HEK293T (cell line): ENCODE results near the gene RGS7.

ENCODE experiments used
- ELF4 ChIP-seq: fragments of 450-650 bp; IDR thresholded peaks from 2 replicates; pipeline ENCODE4 v1.6.1; 2017; ENCODE audit warnings: antibody characterized with exemption
- FOXM1 ChIP-seq: fragments of 450-650 bp; IDR thresholded peaks from 2 replicates; pipeline ENCODE4 v1.6.1; 2017; ENCODE audit warnings: mild to moderate bottlenecking, borderline replicate concordance
- TARDBP ChIP-seq: fragments of 450-650 bp; IDR thresholded peaks from 2 replicates; pipeline ENCODE4 v1.6.1; 2016

DNA sequence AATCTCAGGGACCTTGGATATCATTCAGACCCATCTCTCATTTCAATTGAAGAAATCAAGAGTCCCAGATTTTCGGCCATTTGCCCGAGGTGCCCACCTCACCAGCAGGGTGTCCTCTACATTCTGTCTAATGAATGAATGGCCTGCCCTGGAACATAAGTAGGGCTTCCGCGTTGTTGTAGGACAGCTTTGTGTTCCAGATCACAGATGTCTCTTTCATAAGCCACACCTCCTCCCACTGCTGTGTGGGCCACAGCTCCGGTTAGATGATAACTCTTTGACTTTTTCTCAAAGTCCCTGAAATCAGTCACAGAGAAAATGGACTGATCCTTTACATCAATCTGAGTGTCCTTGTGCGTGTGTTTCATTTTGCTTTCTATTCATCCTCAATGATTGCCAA is 144.4 kb downstream of the RGS7 start:
- TF ChIP-seq FOXM1: no peak
- no peak for TF ChIP-seq TARDBP
- no peak for TF ChIP-seq ELF4
